PC-3 (cell line): Measurements from ENCODE around the gene ANXA6.

Experiments
- CTCF ChIP-seq: fragments of 300-600 bp; sonication (generic); conservative IDR thresholded peaks from 2 replicates; pipeline ENCODE4 v1.5.1; 2017; ENCODE audit warnings: antibody characterized with exemption, low read depth, mild to moderate bottlenecking, low read length
- EZH2 ChIP-seq: fragments of 300-600 bp; sonication (generic); IDR thresholded peaks from one replicate; pipeline ENCODE4 v1.6.1; 2017; ENCODE audit warnings: antibody characterized with exemption, mild to moderate bottlenecking, low read length; ENCODE audit not compliant: unreplicated experiment
- EZH2phosphoT487 ChIP-seq: fragments of 300-600 bp; sonication (generic); IDR thresholded peaks from 2 replicates; pipeline ENCODE4 v1.6.1; 2018; ENCODE audit warnings: mild to moderate bottlenecking, antibody characterized with exemption, low read length, borderline replicate concordance

- TF ChIP-seq CTCF (no peak), EZH2 (no peak), EZH2phosphoT487 (no peak)
Measured at GRCh38 chr5:151094030-151094851, 63.3 kb downstream of the ANXA6 start.
